Measurements from ENCODE around the gene ATP1A2.
A peak's percentile ranks its signal among the peaks of the same experiment; 100 is the strongest.

ATP1A2 gene

GRCh38 chr1:160157174-160157573 is 41.6 kb downstream of the ATP1A2 start:
- CTCF ChIA-PET = interaction anchor here (0.8 to 3.4 kb wide), 6 partner anchors 9 to 95 kb away, joined by 3 to 12 read pairs (median 4); partner anchors contain the start of gene CASQ1
- POLR2A ChIA-PET = interaction anchor here (0.7 kb wide), 1 partner anchor 20 kb away, joined by 3 read pairs; no protein-coding TSS in a partner anchor
- TF ChIP-seq CTCF (IDR thresholded peaks at IDR 0.05; ENCODE audit: insufficient read depth, low read length, missing control alignments) = no peak
- H3K4me3 ChIP-seq (ENCODE audit: low read depth, low read length) = no peak overlapping the region
- DNase-seq (ENCODE audit: low read depth, low spot score) = no peak

- DNase-seq (ENCODE audit: low read depth, low spot score) = no peak
- ChIA-PET POLR2A (no interaction called here), CTCF (interaction anchor here (3.4 kb wide), 1 partner anchor 94 kb away, joined by 12 read pairs; no protein-coding TSS in a partner anchor)
Observed at GRCh38 chr1:160158031-160158430, 42.5 kb downstream of the ATP1A2 start.

GRCh38 chr1:160158534-160158933 is 43.0 kb downstream of the ATP1A2 start:
- CTCF ChIA-PET = interaction anchor here (1.0 to 3.4 kb wide), 6 partner anchors 8 to 218 kb away, joined by 3 to 12 read pairs (median 4); partner anchors contain the start of gene ATP1A4
- no peak for DNase-seq (ENCODE audit: low read depth, low spot score)
- TF ChIP-seq CTCF (IDR thresholded peaks at IDR 0.05; ENCODE audit: insufficient read depth, low read length, missing control alignments) = no peak
- POLR2A ChIA-PET = no interaction called here
- no peak overlapping the region for H3K4me3 ChIP-seq (ENCODE audit: low read depth, low read length)

More at GRCh38 chr1:160158031-160158430, 42.5 kb downstream of the ATP1A2 start:
- no peak overlapping the region for H3K4me3 ChIP-seq (ENCODE audit: low read depth, low read length)
- TF ChIP-seq CTCF (IDR thresholded peaks at IDR 0.05; ENCODE audit: insufficient read depth, low read length, missing control alignments) = no peak

GRCh38 chr1:160159846-160160245 is 44.3 kb downstream of the ATP1A2 start:
- CTCF ChIA-PET = interaction anchor here (1.0 to 4.7 kb wide), 10 partner anchors 9 to 217 kb away, joined by 3 to 31 read pairs (median 3); partner anchors contain the start of gene ATP1A4

GRCh38 chr1:160161965-160162705 is 46.6 kb downstream of the ATP1A2 start:
- peak; percentile 64 for TF ChIP-seq CTCF (IDR thresholded peaks at IDR 0.05; ENCODE audit: insufficient read depth, low read length, missing control alignments)
- H3K4me3 ChIP-seq (ENCODE audit: low read depth, low read length) = no peak overlapping the region
- DNase-seq (ENCODE audit: low read depth, low spot score) = no peak
- POLR2A ChIA-PET = interaction anchor here (0.7 kb wide), 1 partner anchor 57 kb away, joined by 3 read pairs; no protein-coding TSS in a partner anchor
- CTCF ChIA-PET = interaction anchor here (0.7 to 4.7 kb wide), 15 partner anchors 9 to 215 kb away, joined by 3 to 31 read pairs (median 5); no protein-coding TSS in a partner anchor

More at GRCh38 chr1:160159846-160160245, 44.3 kb downstream of the ATP1A2 start:
- H3K4me3 ChIP-seq (ENCODE audit: low read depth, low read length) = no peak overlapping the region
- DNase-seq (ENCODE audit: low read depth, low spot score) = no peak
- no peak for TF ChIP-seq CTCF (IDR thresholded peaks at IDR 0.05; ENCODE audit: insufficient read depth, low read length, missing control alignments)
- POLR2A ChIA-PET = no interaction called here

- CTCF ChIA-PET = interaction anchor here (0.8 to 4.7 kb wide), 10 partner anchors 8 to 214 kb away, joined by 3 to 31 read pairs (median 6); no protein-coding TSS in a partner anchor
- TF ChIP-seq CTCF (IDR thresholded peaks at IDR 0.05; ENCODE audit: insufficient read depth, low read length, missing control alignments) = no peak
- no peak for DNase-seq (ENCODE audit: low read depth, low spot score)
- POLR2A ChIA-PET = interaction anchor here (0.7 kb wide), 1 partner anchor 56 kb away, joined by 3 read pairs; no protein-coding TSS in a partner anchor
- no peak overlapping the region for H3K4me3 ChIP-seq (ENCODE audit: low read depth, low read length)
Observed at GRCh38 chr1:160162931-160163330, 47.4 kb downstream of the ATP1A2 start.

Data from AG04449 (cell line).